Astrocyte (in vitro differentiated cells and primary cell): ENCODE measurements around the gene SH3D21.

Source experiments
- EZH2 ChIP-seq: IDR thresholded peaks from 2 replicates; pipeline ENCODE4 v1.6.1; 2012; ENCODE audit warnings: mild to moderate bottlenecking, low read length, inconsistent platforms; ENCODE audit not compliant: insufficient read depth
- TF ChIP-seq, protein P1 (sequence below): IDR thresholded peaks from 2 replicates; pipeline ENCODE4 v1.5.1; 2011; ENCODE audit warnings: low read depth, mild to moderate bottlenecking, inconsistent platforms, low read length, moderate library complexity; ENCODE audit not compliant: insufficient read depth

GRCh38 chr1:36324353-36324703, 18.2 kb downstream of the SH3D21 start:
- TF ChIP-seq EZH2: no peak
- TF ChIP-seq, protein P1, sequence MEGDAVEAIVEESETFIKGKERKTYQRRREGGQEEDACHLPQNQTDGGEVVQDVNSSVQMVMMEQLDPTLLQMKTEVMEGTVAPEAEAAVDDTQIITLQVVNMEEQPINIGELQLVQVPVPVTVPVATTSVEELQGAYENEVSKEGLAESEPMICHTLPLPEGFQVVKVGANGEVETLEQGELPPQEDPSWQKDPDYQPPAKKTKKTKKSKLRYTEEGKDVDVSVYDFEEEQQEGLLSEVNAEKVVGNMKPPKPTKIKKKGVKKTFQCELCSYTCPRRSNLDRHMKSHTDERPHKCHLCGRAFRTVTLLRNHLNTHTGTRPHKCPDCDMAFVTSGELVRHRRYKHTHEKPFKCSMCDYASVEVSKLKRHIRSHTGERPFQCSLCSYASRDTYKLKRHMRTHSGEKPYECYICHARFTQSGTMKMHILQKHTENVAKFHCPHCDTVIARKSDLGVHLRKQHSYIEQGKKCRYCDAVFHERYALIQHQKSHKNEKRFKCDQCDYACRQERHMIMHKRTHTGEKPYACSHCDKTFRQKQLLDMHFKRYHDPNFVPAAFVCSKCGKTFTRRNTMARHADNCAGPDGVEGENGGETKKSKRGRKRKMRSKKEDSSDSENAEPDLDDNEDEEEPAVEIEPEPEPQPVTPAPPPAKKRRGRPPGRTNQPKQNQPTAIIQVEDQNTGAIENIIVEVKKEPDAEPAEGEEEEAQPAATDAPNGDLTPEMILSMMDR: no peak
